ENCODE measurements around the gene TMEM106C.

- TF ChIP-seq EP300 (IDR thresholded peaks at IDR 0.05; ENCODE audit: borderline replicate concordance) (no peak), FOXM1 (IDR thresholded peaks at IDR 0.05; ENCODE audit: borderline replicate concordance, low read depth) (no peak), TAF1 (IDR thresholded peaks at IDR 0.05; ENCODE audit: low read depth) (no peak), CREB1 (IDR thresholded peaks at IDR 0.05; ENCODE audit: low read depth) (no peak), MAX (IDR thresholded peaks at IDR 0.05) (no peak), NFIC (IDR thresholded peaks at IDR 0.05) (no peak), USF1 (IDR thresholded peaks at IDR 0.05) (no peak), CEBPB (IDR thresholded peaks at IDR 0.05) (no peak), RAD21 (IDR thresholded peaks at IDR 0.05; ENCODE audit: low read depth) (no peak), EGR1 (IDR thresholded peaks at IDR 0.05) (no peak), REST (IDR thresholded peaks at IDR 0.05; ENCODE audit: low read depth) (no peak), YY1 (IDR thresholded peaks at IDR 0.05; ENCODE audit: low read depth) (no peak), TCF12 (IDR thresholded peaks at IDR 0.05; ENCODE audit: low read depth) (no peak)
These were observed 19.6 kb upstream of the TMEM106C start for GRCh38 chr12:47943623-47944340.

All from Ishikawa (cell line).